ENCODE measurements around the gene CARS2. TPM values are rescaled to one million over a fixed set of nuclear protein-coding genes. Genes with fewer than 3 reads are reported as not detected.

Gene CARS2
- total RNA-seq, 1 experiment from 2014 or later = 31.9 TPM

GRCh38 chr13:110646442-110647364 lies 59.2 kb downstream of the CARS2 start:
- BruUV-seq (replicated peaks) = no TSS peak
- DNase-seq (ENCODE audit: low read depth, low spot score) (no peak), ATAC-seq (0 out of 2 replicates have a peak, but pooled peaks have one; percentile 14)
- TF ChIP-seq TCF7L2 (IDR thresholded peaks at IDR 0.05; ENCODE audit: low read depth, low read length) (no peak), CTCF (IDR thresholded peaks at IDR 0.05) (no peak), SIN3A (IDR thresholded peaks at IDR 0.05; ENCODE audit: borderline replicate concordance, insufficient read depth, low read depth, low read length) (no peak), REST (IDR thresholded peaks at IDR 0.05; ENCODE audit: insufficient read depth in 1 of 2, low read depth in 2 of 2, low read length in 1 of 2) (no peak), POLR2AphosphoS5 (IDR thresholded peaks at IDR 0.05; ENCODE audit: low read depth, low read length) (no peak)
- no peak overlapping the region for H3K4me3 ChIP-seq (ENCODE audit: low read depth in 2 of 2, low read length in 2 of 2)
- in situ Hi-C loops (cut with HindIII; ENCODE audit: low pct_unique_long_range_greater_than_20kb, low sequenced_read_pairs) (no loop called here), intact Hi-C loops (cut with micrococcal nuclease; ENCODE audit: unreplicated experiment) (no loop called here)
- H3K27me3 ChIP-seq (ENCODE audit: control insufficient read depth, insufficient read depth, low read length) = no peaks in the 10 kb centered on the region
- no peak overlapping the region for H3K27ac ChIP-seq (ENCODE audit: low read length)
- ChIA-PET POLR2A (interaction anchor here (0.6 kb wide), 1 partner anchor 14 kb away, joined by 3 read pairs; no protein-coding TSS in a partner anchor), CTCF (no interaction called here)
- no peaks in the 10 kb centered on the region for H3K9me3 ChIP-seq (ENCODE audit: control insufficient read depth, insufficient read depth, low read depth, low read length)
- H3K36me3 ChIP-seq (ENCODE audit: control insufficient read depth, insufficient read depth, low read length) = no peaks in the 10 kb centered on the region
- H3K4me1 ChIP-seq (ENCODE audit: control insufficient read depth, insufficient read depth, low read length) = no peaks in the 10 kb centered on the region

GRCh38 chr13:110645750-110646149 lies 60.2 kb downstream of the CARS2 start:
- Histone ChIP-seq H3K27me3 (ENCODE audit: control insufficient read depth, insufficient read depth, low read length) (no peaks in the 10 kb centered on the region), H3K9me3 (ENCODE audit: control insufficient read depth, insufficient read depth, low read depth, low read length) (no peaks in the 10 kb centered on the region), H3K36me3 (ENCODE audit: control insufficient read depth, insufficient read depth, low read length) (no peaks in the 10 kb centered on the region), H3K27ac (ENCODE audit: low read length) (no peak overlapping the region), H3K4me3 (ENCODE audit: low read depth in 2 of 2, low read length in 2 of 2) (no peak overlapping the region), H3K4me1 (ENCODE audit: control insufficient read depth, insufficient read depth, low read length) (no peaks in the 10 kb centered on the region)
- intact Hi-C loops (cut with micrococcal nuclease; ENCODE audit: unreplicated experiment) (no loop called here), in situ Hi-C loops (cut with HindIII; ENCODE audit: low pct_unique_long_range_greater_than_20kb, low sequenced_read_pairs) (no loop called here)
- POLR2A ChIA-PET = no interaction called here
- no TSS peak for BruUV-seq (replicated peaks)
- CTCF ChIA-PET = no interaction called here
- DNase-seq (ENCODE audit: low read depth, low spot score) (no peak), ATAC-seq (no peak)
- TF ChIP-seq POLR2AphosphoS5 (IDR thresholded peaks at IDR 0.05; ENCODE audit: low read depth, low read length) (no peak), CTCF (IDR thresholded peaks at IDR 0.05) (no peak), TCF7L2 (IDR thresholded peaks at IDR 0.05; ENCODE audit: low read depth, low read length) (no peak), SIN3A (IDR thresholded peaks at IDR 0.05; ENCODE audit: borderline replicate concordance, insufficient read depth, low read depth, low read length) (no peak), REST (IDR thresholded peaks at IDR 0.05; ENCODE audit: insufficient read depth in 1 of 2, low read depth in 2 of 2, low read length in 1 of 2) (no peak)
